22Rv1 (cell line): ENCODE results near the gene FAM47E.

Experiments used
- H3K27ac ChIP-seq: fragments of 450-650 bp; 2 replicates; pipeline ENCODE4 v1.5.1; 2017
- ZFX ChIP-seq: fragments of 450-650 bp; IDR thresholded peaks from 2 replicates; pipeline ENCODE4 v1.6.1; 2017; ENCODE audit warnings: antibody characterized with exemption, borderline replicate concordance
- TF ChIP-seq, protein P1 (sequence below): fragments of 450-650 bp; IDR thresholded peaks from 2 replicates; pipeline ENCODE4 v1.5.1; 2017; ENCODE audit warnings: mild to moderate bottlenecking

The FAM47E gene

GRCh38 chr4:76301068-76301774 is 49.7 kb downstream of the FAM47E start:
- TF ChIP-seq, protein P1, sequence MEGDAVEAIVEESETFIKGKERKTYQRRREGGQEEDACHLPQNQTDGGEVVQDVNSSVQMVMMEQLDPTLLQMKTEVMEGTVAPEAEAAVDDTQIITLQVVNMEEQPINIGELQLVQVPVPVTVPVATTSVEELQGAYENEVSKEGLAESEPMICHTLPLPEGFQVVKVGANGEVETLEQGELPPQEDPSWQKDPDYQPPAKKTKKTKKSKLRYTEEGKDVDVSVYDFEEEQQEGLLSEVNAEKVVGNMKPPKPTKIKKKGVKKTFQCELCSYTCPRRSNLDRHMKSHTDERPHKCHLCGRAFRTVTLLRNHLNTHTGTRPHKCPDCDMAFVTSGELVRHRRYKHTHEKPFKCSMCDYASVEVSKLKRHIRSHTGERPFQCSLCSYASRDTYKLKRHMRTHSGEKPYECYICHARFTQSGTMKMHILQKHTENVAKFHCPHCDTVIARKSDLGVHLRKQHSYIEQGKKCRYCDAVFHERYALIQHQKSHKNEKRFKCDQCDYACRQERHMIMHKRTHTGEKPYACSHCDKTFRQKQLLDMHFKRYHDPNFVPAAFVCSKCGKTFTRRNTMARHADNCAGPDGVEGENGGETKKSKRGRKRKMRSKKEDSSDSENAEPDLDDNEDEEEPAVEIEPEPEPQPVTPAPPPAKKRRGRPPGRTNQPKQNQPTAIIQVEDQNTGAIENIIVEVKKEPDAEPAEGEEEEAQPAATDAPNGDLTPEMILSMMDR, result no peak
- no peak for TF ChIP-seq ZFX
- peak overlapping the region; percentile 61 for H3K27ac ChIP-seq

GRCh38 chr4:76301775-76302162 is 50.2 kb downstream of the FAM47E start:
- peak overlapping the region; percentile 61 for H3K27ac ChIP-seq

GRCh38 chr4:76302826-76303438 is 51.4 kb downstream of the FAM47E start:
- no peak overlapping the region for H3K27ac ChIP-seq
- TF ChIP-seq, protein P1, result no peak
- no peak for TF ChIP-seq ZFX

More at GRCh38 chr4:76301775-76302162, 50.2 kb downstream of the FAM47E start:
- no peak for TF ChIP-seq ZFX
- TF ChIP-seq, protein P1, result no peak

- TF ChIP-seq, protein P1, result no peak
- no peak for TF ChIP-seq ZFX
- H3K27ac ChIP-seq, result peak overlapping the region; percentile 89
Measured at GRCh38 chr4:76305033-76305687, 53.6 kb downstream of the FAM47E start.

GRCh38 chr4:76305971-76306881 is 54.7 kb downstream of the FAM47E start, which contains the start of gene STBD1:
TSS of gene STBD1 (plus strand) at chr4:76306733. CDS start at chr4:76306770, 37 bp downstream.
- no peak for TF ChIP-seq ZFX
- TF ChIP-seq, protein P1, result no peak
- H3K27ac ChIP-seq, result peak within 1 kb of the TSS; percentile 89

- TF ChIP-seq, protein P1, result peak; percentile 76
- no peak for TF ChIP-seq ZFX
- H3K27ac ChIP-seq, result peak overlapping the region; percentile 89
Measured at GRCh38 chr4:76306882-76307659, 55.5 kb downstream of the FAM47E start.
